ENCODE data around the gene PSMB5. TPM values are rescaled to one million over a fixed set of nuclear protein-coding genes. Genes with fewer than 3 reads are reported as not detected.
"Not testable (repeated sequence)": the region's sequence is repeated elsewhere in the genome, so short reads cannot be mapped to it uniquely, and the experiment has no call there.

PSMB5 gene
- total RNA-seq, 1 experiment from 2014 or later: 165 TPM

- in situ Hi-C loops (cut with HindIII; ENCODE audit: low pct_unique_long_range_greater_than_20kb, low sequenced_read_pairs): no loop called here
- DNase-seq (ENCODE audit: low read depth, low spot score): no peak
Observed at GRCh38 chr14:23025151-23025814, 9.4 kb downstream of the PSMB5 start.

- DNase-seq (ENCODE audit: low read depth, low spot score): no peak
- in situ Hi-C loops (cut with HindIII; ENCODE audit: low pct_unique_long_range_greater_than_20kb, low sequenced_read_pairs): no loop called here
Observed at GRCh38 chr14:23024612-23025075, 10.1 kb downstream of the PSMB5 start.

GRCh38 chr14:23023795-23024152 is 10.9 kb downstream of the PSMB5 start:
- no peak for DNase-seq (ENCODE audit: low read depth, low spot score)
- in situ Hi-C loops (cut with HindIII; ENCODE audit: low pct_unique_long_range_greater_than_20kb, low sequenced_read_pairs): no loop called here

GRCh38 chr14:23023022-23023794 is 11.5 kb downstream of the PSMB5 start:
- DNase-seq (ENCODE audit: low read depth, low spot score): no peak
- in situ Hi-C loops (cut with HindIII; ENCODE audit: low pct_unique_long_range_greater_than_20kb, low sequenced_read_pairs): no loop called here

- DNase-seq (ENCODE audit: low read depth, low spot score): no peak
- in situ Hi-C loops (cut with HindIII; ENCODE audit: low pct_unique_long_range_greater_than_20kb, low sequenced_read_pairs): no loop called here
Observed at GRCh38 chr14:23021889-23022442, 12.7 kb downstream of the PSMB5 start.

- no peak for DNase-seq (ENCODE audit: low read depth, low spot score)
- in situ Hi-C loops (cut with HindIII; ENCODE audit: low pct_unique_long_range_greater_than_20kb, low sequenced_read_pairs): no loop called here
Observed at GRCh38 chr14:23021434-23021833, 13.3 kb downstream of the PSMB5 start.

- DNase-seq (ENCODE audit: low read depth, low spot score): no peak
- in situ Hi-C loops (cut with HindIII; ENCODE audit: low pct_unique_long_range_greater_than_20kb, low sequenced_read_pairs): no loop called here
Observed at GRCh38 chr14:23020143-23021128, 14.3 kb downstream of the PSMB5 start.

- in situ Hi-C loops (cut with HindIII; ENCODE audit: low pct_unique_long_range_greater_than_20kb, low sequenced_read_pairs): no loop called here
- no peak for DNase-seq (ENCODE audit: low read depth, low spot score)
Observed at GRCh38 chr14:23018107-23018506, 16.6 kb downstream of the PSMB5 start.

- in situ Hi-C loops (cut with HindIII; ENCODE audit: low pct_unique_long_range_greater_than_20kb, low sequenced_read_pairs): no loop called here
- no peak for DNase-seq (ENCODE audit: low read depth, low spot score)
Observed at GRCh38 chr14:23017091-23017490, 17.6 kb downstream of the PSMB5 start.

- DNase-seq (ENCODE audit: low read depth, low spot score): no peak
- in situ Hi-C loops (cut with HindIII; ENCODE audit: low pct_unique_long_range_greater_than_20kb, low sequenced_read_pairs): no loop called here
Observed at GRCh38 chr14:23015618-23016017, 19.1 kb downstream of the PSMB5 start.

- in situ Hi-C loops (cut with HindIII; ENCODE audit: low pct_unique_long_range_greater_than_20kb, low sequenced_read_pairs); DNase-seq (ENCODE audit: low read depth, low spot score): not testable (repeated sequence)
Observed at GRCh38 chr14:23013749-23014054, 21.0 kb downstream of the PSMB5 start.

GRCh38 chr14:23013054-23013748 is 21.5 kb downstream of the PSMB5 start:
- in situ Hi-C loops (cut with HindIII; ENCODE audit: low pct_unique_long_range_greater_than_20kb, low sequenced_read_pairs): no loop called here

GRCh38 chr14:23009939-23010726 is 24.6 kb downstream of the PSMB5 start, which contains the start of gene C14orf93:
Gene C14orf93 (minus strand): TSS chr14:23010143. CDS start chr14:22999023, 11,120 bp downstream.
- in situ Hi-C loops (cut with HindIII; ENCODE audit: low pct_unique_long_range_greater_than_20kb, low sequenced_read_pairs): no loop called here
- peak; percentile 66 for DNase-seq (ENCODE audit: low read depth, low spot score)

More at GRCh38 chr14:23013054-23013748, 21.5 kb downstream of the PSMB5 start:
- no peak for DNase-seq (ENCODE audit: low read depth, low spot score)

GRCh38 chr14:23009483-23009938 is 25.2 kb downstream of the PSMB5 start:
- in situ Hi-C loops (cut with HindIII; ENCODE audit: low pct_unique_long_range_greater_than_20kb, low sequenced_read_pairs): no loop called here
- DNase-seq (ENCODE audit: low read depth, low spot score): no peak

GRCh38 chr14:23008831-23009230 is 25.9 kb downstream of the PSMB5 start:
- no peak for DNase-seq (ENCODE audit: low read depth, low spot score)
- in situ Hi-C loops (cut with HindIII; ENCODE audit: low pct_unique_long_range_greater_than_20kb, low sequenced_read_pairs): no loop called here

Data from SK-MEL-5 (cell line).